ENCODE data around the gene TDRD7. TPM values are rescaled to one million over a fixed set of nuclear protein-coding genes. Genes with fewer than 3 reads are reported as not detected.
"Not testable (repeated sequence)": the region's sequence is repeated elsewhere in the genome, so short reads cannot be mapped to it uniquely, and the experiment has no call there.

The TDRD7 gene
- total RNA-seq, 1 donor from 2014 or later: 4.6 TPM

DNA sequence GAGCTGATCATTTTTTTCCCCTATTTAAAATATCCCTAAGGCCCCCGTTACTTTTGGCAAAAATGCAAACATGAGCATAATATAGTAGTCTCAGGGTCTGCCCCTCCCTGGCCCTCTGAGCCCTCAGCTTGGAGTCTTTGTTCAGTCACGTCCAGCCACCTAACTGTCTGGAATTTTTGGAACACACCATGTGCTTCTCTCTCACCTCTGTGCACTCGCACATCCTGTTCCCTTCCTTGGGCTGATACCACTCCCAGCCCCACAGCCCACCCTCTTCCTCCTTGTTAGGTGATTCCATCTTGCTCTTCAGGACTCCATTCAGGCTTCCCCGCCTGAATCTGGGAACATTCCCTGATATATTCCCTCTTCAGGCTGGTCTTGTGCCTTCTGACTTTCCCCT is 16.0 kb downstream of the TDRD7 start:
- DNase-seq: no peak

DNA sequence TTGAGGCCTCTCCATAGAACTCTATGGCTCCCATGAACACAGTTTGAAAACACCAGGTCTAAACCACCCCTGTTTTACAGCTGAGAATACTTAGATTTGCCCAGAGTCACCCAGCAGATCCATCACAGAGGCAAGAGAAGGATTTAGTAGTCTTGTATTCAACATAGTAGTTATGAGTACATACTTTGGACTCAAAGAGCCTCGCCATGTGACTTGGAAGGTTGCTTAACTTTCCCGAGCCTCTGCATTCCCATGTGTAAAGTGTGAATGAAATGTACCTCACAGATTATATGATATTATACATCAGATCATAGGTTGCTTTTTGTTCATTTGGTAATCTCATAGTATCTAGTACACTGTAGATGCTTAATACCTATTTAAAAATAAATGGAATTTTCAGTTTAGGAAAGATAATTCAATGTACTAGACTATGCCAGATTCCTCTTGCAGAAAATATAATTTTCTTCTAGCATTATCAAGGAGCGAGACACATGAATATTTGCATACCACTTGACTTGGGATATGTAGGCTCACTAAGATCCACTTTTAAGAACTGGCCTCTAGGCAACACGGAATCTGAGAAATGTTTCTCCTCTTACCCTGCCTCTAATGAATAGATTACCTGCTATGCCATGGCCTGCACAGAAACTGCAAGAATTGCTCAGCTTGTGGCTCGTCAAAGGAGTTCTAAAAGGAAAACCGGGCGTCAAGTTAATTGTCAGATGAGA is 18.6 kb downstream of the TDRD7 start:
- DNase-seq: no peak

DNA sequence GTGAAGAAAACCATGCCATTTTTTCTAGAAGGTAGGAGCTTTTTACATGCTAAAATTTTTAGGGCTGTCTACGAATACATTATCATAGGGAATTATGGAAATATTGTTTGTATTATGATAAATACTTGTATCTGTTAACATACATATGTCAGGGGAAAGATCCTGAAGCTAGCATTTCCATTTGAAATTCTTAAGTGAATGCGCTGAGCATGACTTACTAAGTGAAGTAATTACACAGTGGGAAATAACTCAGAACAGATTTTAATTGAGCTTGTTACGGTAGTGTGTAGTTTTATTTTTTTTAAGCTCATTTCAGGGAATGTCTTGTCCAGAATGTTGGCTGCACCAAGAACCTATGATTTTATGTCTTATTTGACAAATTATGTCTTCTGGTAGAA is 19.1 kb downstream of the TDRD7 start:
- DNase-seq: no peak

DNA sequence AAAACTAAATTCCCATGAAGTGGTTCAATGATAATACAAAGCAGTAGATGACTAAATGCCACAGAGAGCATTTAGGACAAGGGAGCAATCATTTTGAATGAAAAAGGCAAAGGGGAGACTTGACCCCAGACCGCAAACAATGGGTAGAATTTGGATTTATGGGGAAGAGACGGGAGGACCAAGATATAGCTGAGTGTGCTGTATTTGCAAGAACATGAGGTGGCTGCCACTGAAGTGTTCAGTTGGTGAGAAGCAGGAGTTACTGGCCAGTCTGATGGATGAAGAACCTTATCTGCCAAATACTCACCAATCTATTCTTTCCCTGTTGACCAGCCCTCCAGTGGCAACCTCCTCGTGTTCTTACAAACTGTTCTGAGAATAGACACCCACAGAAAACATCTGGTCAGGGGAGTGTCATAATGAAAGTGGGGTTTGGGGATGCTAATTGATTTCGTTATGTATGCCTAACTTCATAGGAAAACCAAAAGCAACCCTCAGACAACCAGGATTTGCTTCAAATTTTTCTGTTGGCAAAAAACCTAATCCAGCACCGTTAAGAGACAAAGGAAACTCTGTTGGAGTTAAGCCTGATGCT is 19.8 kb downstream of the TDRD7 start:
- no peak for DNase-seq

DNA sequence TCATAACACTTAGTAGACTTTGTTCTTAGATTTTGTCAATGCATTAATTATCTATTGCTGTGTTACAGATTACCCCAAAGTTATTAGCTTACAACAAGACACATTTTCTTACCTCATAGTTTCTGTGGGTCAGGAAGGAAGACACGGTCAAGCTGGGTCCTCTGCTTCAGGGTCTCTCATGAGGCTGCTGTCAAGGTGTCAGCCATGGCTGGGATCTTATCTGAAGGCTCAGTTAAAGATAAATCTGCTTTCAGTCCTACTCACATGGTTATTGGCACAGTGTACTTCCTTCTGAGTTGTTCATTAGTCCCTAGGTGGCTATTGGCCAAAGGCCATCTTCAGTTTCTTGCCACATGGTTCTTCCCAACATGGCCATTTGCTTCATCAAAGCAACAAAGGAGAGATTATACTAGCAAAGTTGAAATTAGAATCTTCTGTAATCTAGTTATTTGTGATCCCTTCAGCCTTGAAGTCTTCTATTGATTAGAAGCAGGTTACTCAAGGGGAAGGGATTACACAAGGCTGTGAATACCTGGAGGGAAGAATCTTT is 25.2 kb downstream of the TDRD7 start:
- no peak for DNase-seq

DNA sequence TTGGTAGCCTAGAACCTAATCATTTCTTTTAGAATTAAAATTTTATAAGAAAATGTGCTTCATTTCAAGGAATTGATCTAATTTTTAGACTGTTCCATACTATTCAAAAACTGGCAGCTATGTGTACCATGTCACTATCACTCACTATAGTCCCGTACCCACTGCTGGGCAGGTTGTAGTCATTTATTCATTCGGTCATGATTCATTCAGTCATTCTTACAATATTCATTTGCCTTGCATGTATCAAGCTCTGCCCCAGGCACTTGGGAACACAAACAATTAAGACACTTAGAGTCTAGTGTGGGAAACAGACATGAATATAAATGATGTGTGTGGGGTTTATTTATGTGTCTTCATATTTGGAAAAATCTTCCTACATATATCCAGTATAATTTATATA is 26.4 kb downstream of the TDRD7 start:
- DNase-seq: no peak

DNA sequence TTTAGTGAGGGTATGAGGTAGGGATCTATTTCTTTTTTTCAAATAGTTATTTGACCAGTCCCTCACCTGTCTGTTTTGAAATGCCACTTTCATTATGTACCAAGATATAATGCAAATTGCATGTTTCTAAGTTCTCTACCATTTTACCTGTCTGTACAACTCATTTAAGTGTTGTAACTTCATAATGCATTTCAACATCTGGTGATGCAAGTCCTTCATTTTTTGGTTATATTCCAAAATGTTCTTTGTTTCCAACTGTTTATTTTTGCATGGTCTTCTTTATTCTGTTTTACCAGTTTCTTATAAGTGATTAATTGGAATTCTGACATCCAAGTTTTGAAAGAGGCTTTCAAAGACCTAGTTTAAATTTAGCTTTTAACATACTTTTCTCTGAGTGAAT is 26.8 kb downstream of the TDRD7 start:
- no peak for DNase-seq

DNA sequence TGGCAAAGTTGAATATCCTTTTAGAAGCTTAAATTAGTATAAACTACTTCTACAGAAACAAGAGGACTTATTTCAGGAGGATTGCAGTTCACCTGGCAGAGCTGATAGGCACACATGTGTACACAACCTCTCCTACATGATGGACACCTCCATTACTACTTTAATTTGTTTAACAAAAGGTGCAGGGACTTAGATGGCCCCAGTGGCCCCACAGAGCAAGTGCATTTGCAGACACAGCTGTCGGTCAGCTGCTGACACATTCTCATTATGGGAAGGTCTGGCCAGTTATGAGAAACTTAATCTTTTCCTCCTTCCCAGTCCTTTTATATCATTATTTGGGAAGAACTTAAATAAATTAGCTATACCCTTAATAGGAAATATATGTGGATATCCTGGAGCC is 28.3 kb downstream of the TDRD7 start:
- no peak for DNase-seq

DNA sequence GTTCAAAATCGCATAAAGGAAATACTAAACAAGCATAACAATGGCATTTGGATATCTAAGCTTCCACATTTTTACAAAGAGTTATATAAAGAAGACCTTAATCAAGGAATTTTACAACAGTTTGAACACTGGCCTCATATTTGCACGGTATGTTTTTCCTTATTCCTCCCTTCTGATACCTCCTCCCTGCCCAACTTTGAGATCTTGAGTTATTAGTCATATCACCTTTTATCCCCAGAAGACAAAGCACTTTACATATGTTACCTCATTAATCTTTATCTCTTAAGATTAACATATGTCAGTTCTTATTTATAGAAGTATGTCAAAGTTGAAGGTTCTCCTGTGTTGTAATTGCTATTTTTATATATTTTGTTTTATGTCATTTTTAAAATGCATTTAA is 29.8 kb downstream of the TDRD7 start:
- no peak for DNase-seq

DNA sequence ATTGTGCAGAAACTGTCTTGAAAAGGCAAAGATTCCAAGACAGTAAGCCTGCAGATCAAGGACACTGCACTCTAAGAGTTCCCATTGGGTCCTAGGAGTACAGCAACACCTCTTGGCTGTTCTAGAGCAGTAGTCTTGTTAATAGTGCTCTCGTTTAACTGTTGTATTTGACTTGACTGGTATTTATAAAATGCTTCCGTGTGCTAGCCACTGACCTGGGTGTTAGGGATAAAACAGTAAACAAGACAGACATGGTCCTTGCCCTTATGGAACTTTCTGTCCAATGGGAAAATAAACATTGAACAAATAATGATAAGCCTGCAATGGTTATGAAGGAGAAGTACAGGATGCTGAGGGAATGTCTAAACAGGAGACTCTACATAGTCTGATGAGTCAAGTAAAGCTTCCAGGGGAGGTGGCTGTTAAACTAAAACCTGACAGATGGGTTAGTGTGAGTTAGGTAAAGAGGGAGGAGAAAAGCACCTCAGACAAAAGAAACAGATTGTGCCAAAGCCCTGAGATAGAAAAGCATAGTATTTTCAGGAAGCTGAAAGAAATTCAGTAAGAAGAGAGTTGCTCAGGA is 33.3 kb downstream of the TDRD7 start:
- no peak for DNase-seq

DNA sequence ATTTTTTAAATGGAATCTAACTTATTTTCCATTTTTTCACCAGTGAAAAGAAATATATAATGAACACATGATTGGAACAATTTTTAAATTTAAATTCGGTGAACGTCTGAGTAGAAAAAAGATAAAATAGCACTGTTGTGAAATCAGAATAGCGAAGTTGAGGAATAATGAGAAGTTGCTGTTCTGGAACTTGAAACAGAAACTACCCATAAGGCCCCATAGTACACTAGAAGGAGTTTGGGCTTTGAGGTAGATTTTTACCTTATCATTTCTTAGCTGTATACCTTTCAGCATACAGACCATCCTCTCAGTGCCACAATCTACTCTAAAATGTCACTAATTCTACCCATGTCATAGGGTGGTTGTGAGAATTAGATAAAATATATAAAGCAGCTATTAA is 35.1 kb downstream of the TDRD7 start:
- no peak for DNase-seq

DNA sequence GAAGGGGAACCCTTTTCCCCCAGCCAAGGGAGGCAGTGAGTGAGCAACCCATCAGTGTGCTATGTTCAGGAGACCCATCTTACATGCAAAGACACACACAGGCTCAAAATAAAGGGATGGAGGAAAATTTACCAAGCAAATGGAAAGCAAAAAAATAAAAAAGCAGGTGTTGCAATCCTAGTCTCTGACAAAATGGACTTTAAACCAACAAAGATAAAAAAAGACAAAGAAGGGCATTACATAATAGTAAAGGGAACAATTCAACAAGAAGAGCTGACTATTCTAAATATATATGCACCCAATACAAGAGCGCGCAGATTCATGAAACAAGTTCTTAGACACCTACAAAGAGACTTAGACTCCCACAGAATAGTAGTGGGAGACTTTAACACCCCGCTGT is 41.7 kb downstream of the TDRD7 start:
- not testable (repeated sequence) for DNase-seq

DNA sequence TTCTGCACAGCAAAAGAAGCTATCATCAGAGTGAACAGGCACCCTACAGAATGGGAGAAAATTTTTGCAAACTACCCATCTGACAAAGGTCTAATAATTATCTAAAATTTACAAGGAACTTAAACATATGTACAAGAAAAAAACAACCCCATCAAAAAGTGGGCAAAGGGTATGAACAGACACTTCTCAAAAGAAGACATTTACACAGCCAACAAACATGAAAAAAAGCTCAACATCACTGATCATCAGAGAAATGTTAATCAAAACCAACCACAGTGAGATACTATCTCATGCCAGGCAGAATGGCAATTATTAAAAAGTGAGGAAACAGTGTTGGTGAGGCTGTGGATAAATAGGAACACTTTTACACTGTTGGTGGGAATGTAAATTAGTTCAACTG is 44.9 kb downstream of the TDRD7 start:
- not testable (repeated sequence) for DNase-seq

DNA sequence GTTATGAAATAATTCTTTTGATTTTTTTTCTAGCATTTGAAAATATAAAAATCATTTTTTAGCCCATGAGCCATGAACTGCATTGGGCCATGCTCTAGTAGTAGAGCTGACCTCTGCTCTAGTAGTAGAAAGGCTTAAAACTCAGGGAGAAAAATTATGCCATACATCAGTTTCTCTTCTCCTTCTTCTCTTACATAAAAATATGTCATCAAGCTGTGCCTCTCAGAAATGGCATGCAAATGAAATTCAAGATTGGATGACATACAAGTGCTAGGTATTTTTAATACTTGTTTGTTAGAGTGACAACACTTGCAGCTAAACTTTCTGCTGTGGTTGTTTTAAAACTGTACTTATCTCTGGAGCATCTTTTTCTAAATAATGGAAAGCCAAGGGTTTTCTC is 47.4 kb downstream of the TDRD7 start:
- no peak for DNase-seq

DNA sequence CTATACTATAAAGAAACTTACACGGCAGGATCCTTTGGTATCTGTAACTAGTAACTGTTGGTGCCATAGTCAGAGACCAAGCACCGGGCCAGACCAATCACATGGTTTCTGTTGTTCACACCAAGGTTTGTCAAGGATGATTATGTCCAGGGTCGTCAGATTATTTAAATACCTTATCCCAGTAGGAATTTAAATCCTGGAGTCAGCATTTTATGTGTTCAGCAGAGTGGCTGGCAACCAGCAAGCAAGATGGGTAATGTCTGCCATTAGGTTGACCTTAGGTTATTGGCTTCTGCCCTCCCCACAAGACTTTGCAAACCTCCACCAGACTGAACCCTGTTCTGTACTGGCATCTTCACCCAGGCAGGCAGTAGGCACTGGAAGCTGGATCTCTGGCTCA is 50.3 kb downstream of the TDRD7 start:
- no peak for DNase-seq

DNA sequence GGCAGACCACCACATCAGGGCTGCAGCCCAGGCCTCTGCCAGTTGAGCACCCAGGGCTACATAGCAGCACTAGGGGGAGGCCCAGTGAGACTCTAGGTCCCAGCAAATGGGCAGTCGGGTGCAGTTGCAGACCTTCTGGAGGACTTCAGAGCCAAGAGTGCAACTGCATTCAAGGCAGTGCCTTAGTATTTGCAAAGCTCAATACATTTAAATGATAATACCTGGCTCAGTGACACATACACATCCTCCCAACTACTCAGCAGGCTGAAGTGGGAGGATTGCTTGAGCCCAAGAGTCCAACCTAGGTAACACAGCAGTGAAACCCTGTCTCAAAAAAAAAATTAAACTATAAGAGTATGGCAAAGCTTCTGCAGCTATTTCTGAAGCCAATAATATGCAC is 51.0 kb downstream of the TDRD7 start:
- DNase-seq: no peak

DNA sequence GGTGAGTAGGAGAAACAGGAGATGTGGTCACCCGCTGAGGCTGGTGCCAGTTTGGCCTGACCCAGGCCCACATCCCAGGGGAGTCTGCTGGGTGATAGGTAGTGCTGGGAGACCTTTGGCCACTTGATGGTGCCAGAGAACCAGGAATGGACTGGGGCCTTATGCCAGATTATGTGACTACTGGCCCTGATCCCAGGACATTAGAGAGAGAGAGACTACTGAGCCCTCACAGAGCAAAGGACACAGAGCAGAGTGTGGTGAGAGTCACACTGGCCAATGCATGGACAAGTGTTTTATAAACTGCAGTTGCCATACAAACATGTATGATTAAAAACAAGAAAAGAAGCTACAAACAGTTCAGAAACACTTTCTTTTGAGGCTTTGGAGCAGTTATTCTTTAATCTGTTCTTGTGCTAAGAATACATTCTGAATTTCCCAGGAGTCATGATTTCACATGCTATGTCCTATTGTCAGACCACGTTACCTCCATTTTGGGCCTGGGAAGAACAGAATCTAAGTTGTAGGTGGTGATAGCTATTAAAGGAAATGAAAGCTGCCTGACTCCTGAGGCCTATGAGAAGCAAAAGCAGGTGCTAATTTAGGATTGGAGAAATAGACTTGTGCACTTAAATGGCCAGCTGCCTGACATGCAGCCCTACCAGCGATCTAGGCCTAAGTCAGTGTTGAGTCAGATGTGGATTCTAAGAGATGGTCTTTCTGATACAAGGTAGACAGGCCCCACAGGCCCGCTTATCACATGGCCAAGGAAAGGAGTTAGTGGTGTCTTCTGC is 57.0 kb downstream of the TDRD7 start:
- DNase-seq: peak; percentile 32

DNA sequence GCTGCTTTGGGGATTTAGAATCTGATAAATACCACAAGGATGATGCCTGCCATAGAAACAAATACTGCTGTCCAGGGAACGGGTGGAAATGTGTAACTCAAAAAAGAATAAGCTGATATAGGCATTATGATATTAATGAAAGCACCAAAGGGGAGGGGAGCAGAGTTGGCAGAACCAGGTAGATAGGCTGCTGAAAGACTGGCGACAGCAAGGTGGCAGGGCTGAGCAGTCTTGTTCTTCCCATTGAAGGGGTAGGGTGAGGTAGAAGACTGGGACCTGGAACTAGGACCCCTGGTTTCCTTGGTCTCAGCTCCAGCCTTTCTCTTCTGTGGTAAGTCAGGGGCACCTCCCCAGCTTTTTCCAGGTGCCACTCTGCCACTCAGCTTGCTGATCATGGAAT is 58.2 kb downstream of the TDRD7 start:
- DNase-seq: no peak

DNA sequence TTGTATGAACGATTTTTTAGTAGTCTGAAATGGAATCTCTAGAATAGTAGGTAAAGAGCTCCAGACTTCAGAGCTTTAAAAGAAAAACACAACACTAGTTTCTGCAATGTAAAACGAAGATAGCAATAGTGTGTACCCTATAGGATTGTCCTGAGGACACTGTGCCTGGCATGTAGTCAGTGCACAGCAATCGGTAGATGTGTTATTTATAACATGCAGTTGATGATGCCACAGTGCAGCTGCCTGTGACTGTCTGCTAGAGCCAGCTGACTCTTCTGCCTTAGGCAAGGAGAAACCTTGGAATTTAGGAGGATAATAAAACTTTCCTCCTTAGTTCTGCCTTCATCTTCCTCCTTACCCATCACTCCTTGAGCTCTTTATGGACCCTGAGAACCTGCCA is 61.8 kb downstream of the TDRD7 start:
- DNase-seq: no peak

DNA sequence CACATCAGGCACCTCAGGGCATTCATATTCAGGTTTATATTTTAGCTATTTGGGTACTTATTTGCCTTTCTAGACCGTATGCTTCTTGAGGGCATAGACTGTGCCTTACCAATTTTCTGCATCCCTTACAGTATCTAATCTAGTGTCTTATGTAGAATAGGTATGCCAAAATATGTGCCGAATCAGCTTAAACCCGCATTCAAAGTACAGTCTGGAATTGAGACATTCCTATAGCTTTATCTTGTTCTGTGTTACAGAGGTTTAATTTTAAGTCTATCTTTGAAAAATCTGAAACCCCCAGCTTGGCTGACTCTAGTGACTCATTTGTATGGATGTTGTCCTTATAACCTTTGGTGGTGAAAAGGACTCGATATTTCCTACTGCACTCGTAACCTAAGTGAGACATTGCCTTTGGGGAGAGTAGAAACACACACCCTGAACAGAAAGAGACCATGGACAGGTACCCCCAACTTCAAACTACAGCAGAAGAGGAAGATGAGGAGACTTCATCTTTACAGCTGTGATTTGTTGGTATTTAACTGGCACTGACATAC is 62.6 kb downstream of the TDRD7 start:
- DNase-seq: no peak

DNA sequence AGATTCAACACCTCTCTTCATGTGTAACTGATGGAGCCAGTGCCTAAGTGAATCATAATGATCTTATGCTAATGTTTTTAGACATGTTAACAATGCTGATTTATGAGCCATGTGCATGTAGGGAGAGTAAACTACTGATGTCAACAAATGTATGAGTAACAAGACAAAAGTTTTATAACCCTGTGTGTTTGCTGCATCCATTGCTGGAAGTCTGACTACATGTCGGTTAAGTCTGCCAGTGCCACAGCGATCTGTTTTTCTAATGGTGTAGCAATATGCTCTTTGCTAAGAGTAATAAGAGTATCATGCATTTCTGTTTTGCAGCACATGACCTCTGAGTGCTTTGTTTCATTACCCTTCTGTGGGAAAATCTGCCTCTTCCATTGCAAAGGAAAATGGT is 63.2 kb downstream of the TDRD7 start:
- DNase-seq: no peak

DNA sequence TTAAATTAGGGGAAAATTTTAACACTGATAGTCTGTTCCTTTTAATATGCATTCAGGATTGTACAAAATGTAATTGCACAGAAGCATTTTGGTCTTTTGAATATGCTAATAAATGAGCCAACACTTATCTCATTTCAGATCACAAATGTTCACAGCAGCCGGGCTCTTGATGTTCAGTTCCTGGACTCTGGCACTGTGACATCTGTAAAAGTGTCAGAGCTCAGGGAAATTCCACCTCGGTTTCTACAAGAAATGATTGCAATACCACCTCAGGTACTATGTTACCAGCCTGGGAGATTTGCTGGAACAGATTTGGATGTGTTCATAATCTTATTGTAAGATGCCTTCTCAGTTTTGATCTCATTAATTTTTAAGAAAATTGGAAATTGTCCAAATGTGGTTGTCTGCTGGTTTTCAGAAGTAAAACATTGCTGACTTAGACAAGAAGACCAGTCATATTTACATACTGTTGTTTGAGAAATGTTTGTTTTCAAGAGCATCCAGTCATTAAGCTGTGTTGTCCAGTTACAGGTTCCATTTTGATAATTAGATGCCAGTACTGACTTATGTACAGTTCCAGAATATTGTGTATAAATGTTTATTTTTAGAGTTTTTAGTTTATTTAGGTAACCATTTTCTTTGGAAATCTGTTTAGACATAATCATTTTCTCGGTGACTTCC is 66.5 kb downstream of the TDRD7 start:
- no peak for DNase-seq

Data from skin of body (tissue), 2 donors.